SK-N-MC (cell line): ENCODE data around the gene ACAT2.
"Not testable (repeated sequence)": the region's sequence is repeated elsewhere in the genome, so short reads cannot be mapped to it uniquely, and the experiment has no call there.

Source experiments
- DNase-seq: peaks from one replicate; pipeline ENCODE4 v3.0.0-alpha.2; 2011; ENCODE audit warnings: low read depth, low spot score
- H3K27ac ChIP-seq: fragments of 200-600 bp; sonication (generic); 2 replicates; pipeline ENCODE4 v1.5.1; 2016; ENCODE audit warnings: mixed run types
- H3K36me3 ChIP-seq: fragments of 200-600 bp; sonication (generic); 2 replicates; pipeline ENCODE4 v1.6.1; 2017; ENCODE audit warnings: antibody characterized with exemption, low read length, mixed read lengths; ENCODE audit not compliant: insufficient read depth
- H3K4me3 ChIP-seq: fragments of 200-600 bp; sonication (generic); 2 replicates; pipeline ENCODE4 v1.5.1; 2016
- H3K9ac ChIP-seq: fragments of 200-600 bp; sonication (generic); 2 replicates; pipeline ENCODE4 v1.8.0; 2017; ENCODE audit warnings: mixed run types, mixed read lengths; ENCODE audit not compliant: insufficient read length
- H3K9me3 ChIP-seq: fragments of 200-600 bp; sonication (generic); 2 replicates; pipeline ENCODE4 v1.6.1; 2017; ENCODE audit warnings: low read depth, mild to moderate bottlenecking, antibody characterized with exemption, low read length, moderate library complexity, mixed read lengths
- EZH2 ChIP-seq: fragments of 200-600 bp; sonication (generic); IDR thresholded peaks from one replicate; pipeline ENCODE4 v1.6.1; 2017; ENCODE audit warnings: antibody characterized with exemption
- FOXP2 ChIP-seq: optimal IDR thresholded peaks from 2 replicates; pipeline ENCODE3; 2011; ENCODE audit warnings: mild to moderate bottlenecking, moderate library complexity; ENCODE audit not compliant: insufficient read depth; ENCODE audit errors: extremely low read length, control extremely low read depth
- POLR2AphosphoS5 ChIP-seq: IDR thresholded peaks from 2 replicates; pipeline ENCODE4 v1.6.1; 2012; ENCODE audit warnings: mild to moderate bottlenecking, low read depth, low read length, borderline replicate concordance

The ACAT2 gene

DNA sequence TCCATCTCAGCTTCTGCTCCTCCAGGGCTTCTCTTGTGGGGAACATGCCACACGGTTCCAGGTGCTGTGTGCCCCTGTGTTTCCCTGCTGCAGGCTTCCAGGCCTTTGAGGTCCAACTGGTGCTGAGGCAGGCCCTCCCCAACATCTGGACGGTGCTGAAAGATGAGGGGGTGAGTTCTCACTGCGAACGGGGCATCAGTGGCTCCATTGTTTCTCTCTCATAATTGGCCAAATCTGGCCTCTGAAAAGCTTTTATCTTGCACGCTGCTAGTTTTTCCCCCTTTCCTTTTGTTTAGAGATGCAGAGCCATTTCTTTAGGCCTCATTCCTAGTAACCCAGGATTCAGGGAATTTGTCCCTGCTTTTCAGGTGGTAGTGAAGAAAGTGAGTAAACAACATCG lies 46.8 kb downstream of the ACAT2 start:
- no peak overlapping the region for H3K9ac ChIP-seq
- no peak for DNase-seq
- no peaks in the 10 kb centered on the region for H3K36me3 ChIP-seq
- no peak overlapping the region for H3K27ac ChIP-seq
- no peaks in the 10 kb centered on the region for H3K9me3 ChIP-seq
- TF ChIP-seq EZH2, result no peak
- H3K4me3 ChIP-seq, result no peak overlapping the region

DNA sequence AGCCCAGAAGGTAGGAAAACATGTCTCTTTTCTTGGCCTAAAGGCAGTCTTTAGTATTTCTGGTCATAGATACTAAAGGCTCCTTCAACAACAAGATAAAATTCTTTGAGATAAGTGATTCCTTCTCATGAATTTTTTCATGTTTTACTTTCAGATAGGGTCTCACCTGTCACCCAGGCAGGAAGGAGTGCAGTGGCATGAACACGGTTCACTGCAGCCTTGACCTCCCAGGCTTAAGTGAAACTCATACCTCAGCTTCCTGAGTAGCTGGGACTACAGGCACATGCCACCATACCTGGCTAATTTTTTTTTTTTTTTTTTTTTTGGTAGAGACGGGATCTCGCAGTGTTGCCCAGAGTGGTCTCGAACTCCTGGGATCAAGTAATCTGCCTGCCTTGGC lies 47.3 kb downstream of the ACAT2 start:
- no peak overlapping the region for H3K27ac ChIP-seq
- no peaks in the 10 kb centered on the region for H3K36me3 ChIP-seq
- no peak overlapping the region for H3K9ac ChIP-seq
- DNase-seq, result no peak
- no peaks in the 10 kb centered on the region for H3K9me3 ChIP-seq
- TF ChIP-seq FOXP2 (no peak), POLR2AphosphoS5 (no peak), EZH2 (no peak)
- no peak overlapping the region for H3K4me3 ChIP-seq

DNA sequence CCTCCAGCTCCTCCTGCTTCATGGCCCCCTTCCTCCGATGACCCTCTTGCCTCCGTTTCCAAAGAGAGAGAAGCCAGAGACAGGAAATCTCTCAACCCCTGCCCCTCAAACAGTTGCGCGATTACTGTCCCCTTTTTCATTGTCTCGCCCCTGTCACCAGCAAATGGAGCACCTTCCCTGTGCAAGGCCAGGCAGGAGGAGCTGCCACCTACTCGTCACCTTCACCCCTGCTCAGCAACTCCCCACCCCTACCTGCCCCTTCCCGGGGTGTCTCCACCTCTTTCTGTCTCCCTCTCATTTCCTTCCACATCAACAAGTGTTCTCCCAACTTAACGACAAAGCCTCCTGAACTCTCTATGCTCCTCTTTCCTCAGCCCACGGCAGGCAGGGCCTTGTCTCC lies 51.9 kb downstream of the ACAT2 start:
- TF ChIP-seq POLR2AphosphoS5 (no peak), FOXP2 (no peak), EZH2 (no peak)
- H3K36me3 ChIP-seq, result no peaks in the 10 kb centered on the region
- no peak for DNase-seq

DNA sequence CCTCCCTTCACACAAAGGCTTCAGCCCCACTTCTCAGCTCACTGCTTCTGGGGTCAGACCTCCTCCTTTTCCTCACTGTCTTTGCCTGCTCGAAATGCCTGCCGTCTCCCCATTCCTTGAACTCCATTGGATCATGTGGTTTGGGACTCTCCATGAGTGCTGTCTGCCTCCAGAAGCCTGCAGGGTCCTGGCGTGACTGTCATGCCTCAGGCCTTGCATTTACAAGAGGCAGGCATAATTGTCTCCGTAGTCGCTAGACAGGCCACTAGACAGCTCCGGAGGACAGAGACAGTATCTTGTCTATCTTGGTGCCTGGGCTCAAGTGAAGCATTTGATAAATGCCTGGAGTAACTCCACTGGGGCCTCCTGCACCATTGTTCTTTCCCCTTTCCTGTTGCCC lies 53.6 kb downstream of the ACAT2 start:
- no peak for DNase-seq
- H3K9me3 ChIP-seq, result no peaks in the 10 kb centered on the region
- no peak overlapping the region for H3K4me3 ChIP-seq
- no peaks in the 10 kb centered on the region for H3K36me3 ChIP-seq
- no peak for TF ChIP-seq POLR2AphosphoS5
- H3K9ac ChIP-seq, result no peak overlapping the region
- no peak overlapping the region for H3K27ac ChIP-seq

More for the DNA sequence above, 51.9 kb downstream of the ACAT2 start:
- Histone ChIP-seq H3K9me3 (no peaks in the 10 kb centered on the region), H3K9ac (no peak overlapping the region), H3K4me3 (no peak overlapping the region), H3K27ac (no peak overlapping the region)

DNA sequence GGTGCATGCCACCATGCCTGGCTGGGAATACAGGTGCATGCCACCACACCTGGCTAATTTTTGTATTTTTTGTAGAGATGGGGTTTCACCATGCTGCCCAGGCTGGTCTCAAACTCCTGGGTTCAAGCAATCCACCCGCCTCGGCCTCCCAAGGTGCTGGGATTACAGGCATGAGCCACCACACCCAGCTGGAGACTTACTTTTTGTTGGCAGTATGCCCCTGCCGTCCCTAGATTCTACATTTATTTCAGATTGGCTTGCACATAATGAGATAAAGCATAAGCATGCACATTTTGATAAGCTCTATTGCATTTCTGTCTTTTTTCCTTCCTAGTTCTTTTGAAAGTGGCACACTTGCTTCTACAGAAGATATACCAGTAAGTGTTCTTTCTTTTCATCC lies 54.9 kb downstream of the ACAT2 start:
- H3K27ac ChIP-seq, result not testable (repeated sequence)

DNA sequence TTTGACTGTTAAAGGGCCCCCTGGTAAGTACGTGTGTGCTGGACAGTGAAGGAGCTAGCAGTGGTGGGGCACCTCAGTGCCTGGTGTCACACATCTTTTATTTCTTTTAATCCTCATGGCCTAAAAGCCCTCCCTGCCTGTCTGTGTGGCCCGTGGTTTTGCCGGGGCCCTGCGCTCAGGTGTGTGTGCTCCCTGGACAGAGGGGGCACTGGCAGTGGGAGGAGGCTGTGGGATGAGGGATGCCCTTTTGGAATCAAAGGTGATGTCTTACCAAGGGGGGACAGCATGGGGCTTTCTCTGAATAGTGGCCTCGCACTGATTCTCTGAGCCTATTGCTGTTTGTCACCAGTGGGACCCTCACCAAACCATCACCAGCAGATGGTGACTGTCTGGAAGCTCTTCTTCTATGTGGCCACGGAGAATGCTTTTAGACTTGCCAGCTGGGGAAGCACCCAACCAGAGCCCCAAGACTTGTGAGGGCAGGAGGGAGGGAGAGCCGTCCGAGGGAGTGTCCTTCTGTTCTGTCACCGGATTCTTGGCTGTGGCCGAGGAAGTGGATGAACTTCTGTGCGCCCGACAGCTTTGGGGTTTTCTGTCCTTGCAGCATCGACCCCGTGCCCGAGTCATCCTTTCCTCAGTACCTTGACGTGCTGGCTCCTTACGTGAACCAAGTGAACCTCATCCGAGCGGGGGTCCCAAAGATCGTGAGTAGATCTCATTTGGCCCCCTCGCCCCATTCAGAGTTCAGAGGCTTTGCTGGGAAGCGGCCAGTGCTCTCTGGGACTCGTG lies 56.3 kb downstream of the ACAT2 start:
- H3K36me3 ChIP-seq, result no peaks in the 10 kb centered on the region
- no peak overlapping the region for H3K27ac ChIP-seq
- DNase-seq, result no peak
- no peak overlapping the region for H3K4me3 ChIP-seq
- H3K9ac ChIP-seq, result no peak overlapping the region
- H3K9me3 ChIP-seq, result no peaks in the 10 kb centered on the region
- no peak for TF ChIP-seq EZH2
- TF ChIP-seq FOXP2, result no peak
- TF ChIP-seq POLR2AphosphoS5, result no peak

More for the DNA sequence above, 54.9 kb downstream of the ACAT2 start:
- DNase-seq, H3K9ac ChIP-seq, H3K36me3 ChIP-seq, H3K4me3 ChIP-seq, H3K9me3 ChIP-seq: not testable (repeated sequence)

DNA sequence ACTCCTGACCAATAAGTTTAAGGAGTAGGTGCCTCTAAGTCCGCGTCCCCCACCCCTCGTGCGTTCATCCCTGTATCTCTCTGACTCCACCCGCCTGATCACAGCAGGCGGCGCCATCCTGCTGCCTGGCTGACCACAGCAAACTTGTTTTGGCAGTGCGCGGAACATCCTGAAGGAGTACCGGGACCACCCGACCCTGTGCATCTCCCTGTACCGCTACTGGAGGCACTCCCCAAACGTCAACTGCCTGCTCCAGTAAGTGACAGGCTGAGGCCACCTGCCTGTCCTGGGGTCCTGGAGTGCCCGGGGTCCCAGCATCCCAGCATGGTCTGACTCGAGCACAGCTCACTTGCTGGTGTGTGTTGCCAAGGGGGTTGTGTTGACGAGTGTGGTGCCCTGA lies 57.3 kb downstream of the ACAT2 start:
- H3K4me3 ChIP-seq, result no peak overlapping the region
- no peak for DNase-seq
- no peaks in the 10 kb centered on the region for H3K36me3 ChIP-seq
- no peaks in the 10 kb centered on the region for H3K9me3 ChIP-seq
- no peak overlapping the region for H3K9ac ChIP-seq
- H3K27ac ChIP-seq, result no peak overlapping the region
- no peak for TF ChIP-seq EZH2
- no peak for TF ChIP-seq FOXP2
- TF ChIP-seq POLR2AphosphoS5, result no peak

DNA sequence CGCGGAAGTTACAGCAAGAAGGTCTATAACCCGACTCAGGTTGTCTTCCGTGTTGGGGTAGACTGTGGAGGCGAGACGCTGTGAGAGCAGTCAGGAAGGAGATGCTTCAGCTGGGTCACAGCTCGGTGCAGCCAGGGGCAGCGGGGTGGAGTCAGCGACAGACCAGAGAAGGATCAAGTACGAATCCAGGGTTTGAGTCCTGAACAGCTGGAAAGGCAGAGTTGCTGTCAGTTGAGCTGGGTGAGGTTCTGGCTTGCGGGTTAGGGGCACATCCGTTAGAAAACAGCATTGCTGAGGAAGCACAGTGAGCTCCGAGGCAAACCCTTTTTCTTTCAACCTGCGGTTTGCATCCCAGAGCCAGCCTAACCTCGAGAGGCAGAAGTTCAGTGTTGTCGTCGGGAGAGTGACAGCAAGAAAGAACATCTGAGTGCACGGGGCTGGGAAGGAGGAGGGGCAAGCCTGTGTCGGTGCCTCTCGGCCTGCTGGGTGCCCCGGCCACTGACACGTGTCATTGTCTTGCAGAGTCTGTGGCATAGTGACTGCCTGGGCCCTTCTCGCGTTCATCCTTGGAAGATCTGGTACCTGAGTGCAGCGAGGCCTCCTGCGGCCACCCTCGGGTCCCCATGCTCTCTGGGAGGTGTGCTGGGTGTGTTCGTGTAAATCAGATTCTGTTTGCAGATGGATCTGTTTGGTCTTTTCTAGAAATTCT lies 58.2 kb downstream of the ACAT2 start:
- H3K9ac ChIP-seq, result no peak overlapping the region
- no peaks in the 10 kb centered on the region for H3K36me3 ChIP-seq
- H3K4me3 ChIP-seq, result no peak overlapping the region
- DNase-seq, result no peak
- H3K9me3 ChIP-seq, result no peaks in the 10 kb centered on the region
- no peak for TF ChIP-seq EZH2
- no peak for TF ChIP-seq FOXP2
- TF ChIP-seq POLR2AphosphoS5, result no peak
- no peak overlapping the region for H3K27ac ChIP-seq

DNA sequence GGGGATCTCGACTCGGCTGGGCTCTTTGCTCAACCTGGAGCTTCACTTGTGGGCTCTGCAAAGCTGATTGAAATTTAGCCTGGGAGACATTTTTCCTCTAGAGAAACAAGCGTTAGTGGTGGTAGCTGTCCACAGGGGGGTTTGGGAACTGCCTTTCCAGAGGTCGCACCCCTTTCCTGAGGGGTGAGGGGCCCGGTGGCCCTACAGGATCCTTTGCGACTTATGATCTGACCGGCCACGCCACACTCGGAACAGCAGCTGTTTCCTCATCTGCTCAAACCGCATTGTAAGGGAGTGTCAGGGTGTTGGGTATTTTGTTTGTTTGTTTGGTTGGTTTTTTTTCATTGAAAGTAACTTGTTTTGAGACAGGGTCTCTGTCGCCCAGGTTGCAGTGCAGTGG lies 59.3 kb downstream of the ACAT2 start:
- Histone ChIP-seq H3K9me3 (no peaks in the 10 kb centered on the region), H3K27ac (no peak overlapping the region), H3K36me3 (no peaks in the 10 kb centered on the region), H3K9ac (no peak overlapping the region), H3K4me3 (no peak overlapping the region)
- no peak for DNase-seq
- TF ChIP-seq FOXP2, result no peak
- no peak for TF ChIP-seq EZH2
- no peak for TF ChIP-seq POLR2AphosphoS5
